HG03521 (cell line): ENCODE measurements around the gene IFI44L.
A peak's percentile ranks its signal among the peaks of the same experiment; 100 is the strongest.

Source experiments
- ATAC-seq: cut with Tn5 transposase; IDR thresholded peaks from one replicate; pipeline ENCODE4 v1.9.1; 2021; ENCODE audit warnings: mild to moderate bottlenecking, moderate library complexity; ENCODE audit not compliant: unreplicated experiment

Gene IFI44L

GRCh38 chr1:78640462-78640861 is 20.2 kb downstream of the IFI44L start:
- peak; percentile 54 for ATAC-seq

- peak; percentile 54 for ATAC-seq
Measured at GRCh38 chr1:78641558-78641957, 21.3 kb downstream of the IFI44L start.

GRCh38 chr1:78645723-78646122 is 25.5 kb downstream of the IFI44L start:
- no peak for ATAC-seq

- no peak for ATAC-seq
Measured at GRCh38 chr1:78647238-78647637, 27.0 kb downstream of the IFI44L start.

- ATAC-seq: peak; percentile 88
Measured at GRCh38 chr1:78649628-78650027, 29.4 kb downstream of the IFI44L start, which contains the start of gene IFI44. IFI44 (plus strand) TSS chr1:78649831; CDS start chr1:78650196, 365 bp downstream.

- ATAC-seq: no peak
Measured at GRCh38 chr1:78650114-78650660, 29.9 kb downstream of the IFI44L start.

- no peak for ATAC-seq
Measured at GRCh38 chr1:78651241-78651640, 31.0 kb downstream of the IFI44L start.

- no peak for ATAC-seq
Measured at GRCh38 chr1:78652019-78652560, 31.8 kb downstream of the IFI44L start.

- no peak for ATAC-seq
Measured at GRCh38 chr1:78658901-78659300, 38.7 kb downstream of the IFI44L start.

- no peak for ATAC-seq
Measured at GRCh38 chr1:78663923-78664322, 43.7 kb downstream of the IFI44L start.

- no peak for ATAC-seq
Measured at GRCh38 chr1:78664763-78665162, 44.5 kb downstream of the IFI44L start.

GRCh38 chr1:78665809-78666208 is 45.6 kb downstream of the IFI44L start:
- ATAC-seq: no peak

- ATAC-seq: no peak
Measured at GRCh38 chr1:78667939-78668338, 47.7 kb downstream of the IFI44L start.

GRCh38 chr1:78668427-78668826 is 48.2 kb downstream of the IFI44L start:
- ATAC-seq: no peak

GRCh38 chr1:78672428-78672827 is 52.2 kb downstream of the IFI44L start:
- no peak for ATAC-seq

- ATAC-seq: no peak
Measured at GRCh38 chr1:78673120-78673519, 52.9 kb downstream of the IFI44L start.

- no peak for ATAC-seq
Measured at GRCh38 chr1:78676347-78676982, 56.2 kb downstream of the IFI44L start.

GRCh38 chr1:78676993-78677392 is 56.7 kb downstream of the IFI44L start:
- ATAC-seq: no peak

- no peak for ATAC-seq
Measured at GRCh38 chr1:78677788-78678187, 57.5 kb downstream of the IFI44L start.

- peak; percentile 80 for ATAC-seq
Measured at GRCh38 chr1:78678324-78678723, 58.1 kb downstream of the IFI44L start.

- no peak for ATAC-seq
Measured at GRCh38 chr1:78681265-78681664, 61.0 kb downstream of the IFI44L start.

- ATAC-seq: no peak
Measured at GRCh38 chr1:78682496-78682895, 62.2 kb downstream of the IFI44L start.

- ATAC-seq: no peak
Measured at GRCh38 chr1:78683079-78683478, 62.8 kb downstream of the IFI44L start.
